Bronchial epithelial cell (primary cell): Measurements from ENCODE around the gene NADK. TPM values are rescaled to one million over a fixed set of nuclear protein-coding genes. Genes with fewer than 3 reads are reported as not detected.
A peak's percentile ranks its signal among the peaks of the same experiment; 100 is the strongest.

Experiments used
- DNase-seq: peaks from one replicate; pipeline ENCODE4 v3.0.0-alpha.2; 2010; ENCODE audit warnings: low read depth
- FAIRE-seq: peaks from 2 replicates; lab custom pipeline; 2011; peaks lifted over from hg19 to GRCh38; lab: Jason Lieb, UNC
- H3K27me3 ChIP-seq: 2 replicates; pipeline ENCODE4 v1.5.1; 2011; ENCODE audit warnings: low read length; ENCODE audit not compliant: control insufficient read depth, insufficient read depth
- H3K36me3 ChIP-seq: 2 replicates; pipeline ENCODE4 v1.5.1; 2011; ENCODE audit warnings: low read length; ENCODE audit not compliant: control insufficient read depth, insufficient read depth
- H3K4me3 ChIP-seq: 2 replicates; pipeline ENCODE4 v1.5.1; 2011; ENCODE audit warnings: mild to moderate bottlenecking, low read depth, low read length, control low read depth
- total RNA-seq: library from RNA; depleted of rRNA; stranded (reverse); fragments of >200 nt; gene quantifications from 2 replicates; pipeline ENCODE4 v1.2.1, GENCODE V29; 2014
- TF ChIP-seq, protein P1 (sequence below): IDR thresholded peaks from 2 replicates; pipeline ENCODE4 v1.5.1; 2011; ENCODE audit warnings: mild to moderate bottlenecking, moderate library complexity, low read length, control low read depth, inconsistent platforms; ENCODE audit not compliant: insufficient read depth, severe bottlenecking

NADK gene
- total RNA-seq, 1 donor from 2014 or later, result 41.6 TPM

- H3K36me3 ChIP-seq, result peaks cover 28% of the 10 kb centered on the region
- no peaks in the 10 kb centered on the region for H3K27me3 ChIP-seq
- no peak overlapping the region for H3K4me3 ChIP-seq
- DNase-seq (no peak), FAIRE-seq (no peak)
- TF ChIP-seq, protein P1, sequence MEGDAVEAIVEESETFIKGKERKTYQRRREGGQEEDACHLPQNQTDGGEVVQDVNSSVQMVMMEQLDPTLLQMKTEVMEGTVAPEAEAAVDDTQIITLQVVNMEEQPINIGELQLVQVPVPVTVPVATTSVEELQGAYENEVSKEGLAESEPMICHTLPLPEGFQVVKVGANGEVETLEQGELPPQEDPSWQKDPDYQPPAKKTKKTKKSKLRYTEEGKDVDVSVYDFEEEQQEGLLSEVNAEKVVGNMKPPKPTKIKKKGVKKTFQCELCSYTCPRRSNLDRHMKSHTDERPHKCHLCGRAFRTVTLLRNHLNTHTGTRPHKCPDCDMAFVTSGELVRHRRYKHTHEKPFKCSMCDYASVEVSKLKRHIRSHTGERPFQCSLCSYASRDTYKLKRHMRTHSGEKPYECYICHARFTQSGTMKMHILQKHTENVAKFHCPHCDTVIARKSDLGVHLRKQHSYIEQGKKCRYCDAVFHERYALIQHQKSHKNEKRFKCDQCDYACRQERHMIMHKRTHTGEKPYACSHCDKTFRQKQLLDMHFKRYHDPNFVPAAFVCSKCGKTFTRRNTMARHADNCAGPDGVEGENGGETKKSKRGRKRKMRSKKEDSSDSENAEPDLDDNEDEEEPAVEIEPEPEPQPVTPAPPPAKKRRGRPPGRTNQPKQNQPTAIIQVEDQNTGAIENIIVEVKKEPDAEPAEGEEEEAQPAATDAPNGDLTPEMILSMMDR, result no peak
These were observed 6.7 kb upstream of the NADK start for GRCh38 chr1:1784933-1785332.

GRCh38 chr1:1783320-1783719 lies 5.0 kb upstream of the NADK start:
- no peaks in the 10 kb centered on the region for H3K27me3 ChIP-seq
- TF ChIP-seq, protein P1, result no peak
- FAIRE-seq (no peak), DNase-seq (no peak)
- no peak overlapping the region for H3K4me3 ChIP-seq
- H3K36me3 ChIP-seq, result peaks cover 17% of the 10 kb centered on the region

DNA sequence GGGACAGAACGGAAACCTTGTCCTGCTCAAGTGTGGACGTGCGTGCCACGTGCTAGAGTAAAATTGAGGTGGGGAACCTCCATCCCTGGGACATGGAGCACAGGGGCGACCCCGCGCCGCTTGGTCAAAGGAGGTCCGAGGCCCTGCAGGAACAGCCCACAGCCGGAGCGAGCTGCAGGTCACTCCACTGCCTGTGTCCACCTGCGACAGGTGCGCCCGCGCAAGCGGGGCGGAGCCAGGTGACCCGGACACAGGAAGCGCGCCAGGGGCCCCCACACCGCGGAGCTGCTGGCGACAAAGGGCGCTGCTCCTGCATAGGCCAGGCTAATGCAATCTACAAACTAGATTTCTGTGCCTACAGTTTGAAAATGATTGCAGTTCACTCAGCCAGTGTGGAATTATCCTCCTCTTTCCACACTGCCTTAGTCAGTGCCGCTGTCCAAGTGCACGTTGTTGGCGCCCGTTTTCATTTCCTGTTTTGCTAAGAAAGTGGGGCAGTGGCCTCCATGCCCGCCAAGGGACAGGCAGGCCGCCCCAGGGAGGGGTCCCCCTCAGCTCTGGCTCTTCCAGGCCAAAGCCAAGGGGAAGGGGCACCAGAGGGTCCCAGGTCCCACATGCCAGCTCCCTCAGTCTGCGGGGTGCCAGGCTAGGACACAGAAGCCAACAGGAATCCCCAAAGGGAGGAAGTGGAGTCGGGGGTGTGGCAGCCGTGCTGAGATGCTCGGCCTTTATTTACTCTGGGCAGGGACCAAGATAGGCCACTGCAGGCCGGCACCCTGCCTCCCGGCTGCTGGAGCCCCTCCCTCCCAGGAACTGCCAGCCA lies 4.3 kb upstream of the NADK start:
- Histone ChIP-seq H3K36me3 (peaks cover 15% of the 10 kb centered on the region), H3K4me3 (peak overlapping the region; percentile 20), H3K27me3 (no peaks in the 10 kb centered on the region)
- no peak for FAIRE-seq
- TF ChIP-seq, protein P1, result no peak
- peak; percentile 60 for DNase-seq

DNA sequence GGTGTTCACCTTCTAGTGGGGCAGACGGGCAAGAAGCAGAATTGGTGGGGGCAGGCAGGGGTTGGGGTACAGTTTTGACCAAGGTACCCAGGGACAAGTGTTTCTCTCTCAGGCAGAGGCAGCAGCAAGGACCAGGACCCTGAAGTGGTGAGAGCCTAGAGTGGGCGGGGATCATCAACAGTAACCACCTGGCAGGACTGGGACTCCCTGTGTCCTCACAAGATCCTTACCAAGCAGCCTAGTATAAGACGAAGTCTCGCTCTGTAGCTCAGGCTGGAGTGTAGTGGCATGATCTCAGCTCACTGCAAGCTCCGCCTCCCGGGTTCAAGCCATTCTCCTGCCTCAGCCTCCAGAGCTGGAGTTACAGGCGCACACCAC lies 3.2 kb upstream of the NADK start:
- no peaks in the 10 kb centered on the region for H3K27me3 ChIP-seq
- DNase-seq, result no peak
- peaks cover 7% of the 10 kb centered on the region for H3K36me3 ChIP-seq
- H3K4me3 ChIP-seq, result no peak overlapping the region
- TF ChIP-seq, protein P1, result no peak
- FAIRE-seq, result no peak

DNA sequence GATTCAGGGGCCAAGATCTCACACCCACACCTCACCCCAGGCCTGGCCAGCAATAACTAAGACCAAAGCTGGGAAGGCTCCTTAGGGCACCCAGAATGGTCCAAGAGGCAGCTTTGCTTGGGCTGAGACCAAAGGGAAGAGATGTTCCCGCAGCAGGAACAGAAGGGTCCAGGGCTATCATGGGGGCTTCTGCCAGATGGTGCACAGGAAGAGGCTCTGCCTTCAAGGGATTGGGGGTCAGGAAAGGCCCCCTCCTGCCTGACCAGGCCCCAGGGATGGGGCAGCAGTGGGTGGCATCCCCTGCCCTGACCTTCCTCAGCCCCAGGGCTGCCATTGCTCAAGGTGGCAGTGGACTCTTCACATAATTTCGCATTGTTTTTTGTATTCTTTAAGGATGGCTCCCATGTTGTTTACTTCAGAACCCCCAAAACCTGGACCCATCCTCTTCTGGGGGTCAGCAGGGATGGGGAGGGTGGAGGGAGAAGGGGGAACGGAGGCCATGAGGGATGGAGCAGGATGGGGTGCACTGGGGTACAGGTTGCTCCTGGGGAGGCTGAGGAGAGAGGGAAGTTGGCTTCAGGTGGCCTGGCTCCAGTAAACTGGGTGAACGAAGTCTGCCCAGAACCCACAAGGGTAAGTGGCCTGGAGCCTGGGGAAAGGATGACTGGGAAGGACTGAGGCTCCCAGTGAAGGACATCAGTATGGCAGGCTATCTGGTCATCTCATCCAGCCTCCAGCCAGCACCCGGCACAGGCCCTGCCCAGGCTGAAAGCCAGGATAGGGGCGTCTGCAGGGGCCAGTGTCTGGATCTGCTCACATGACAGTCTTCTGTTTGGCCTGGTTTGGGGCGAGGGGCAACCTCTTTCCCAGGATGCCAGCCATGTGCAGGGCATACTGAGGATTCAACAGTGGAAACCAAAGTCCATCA lies 2.6 kb upstream of the NADK start:
- TF ChIP-seq, protein P1, result no peak
- no peak for DNase-seq
- FAIRE-seq, result no peak
- Histone ChIP-seq H3K27me3 (no peaks in the 10 kb centered on the region), H3K4me3 (no peak overlapping the region), H3K36me3 (peaks cover 5% of the 10 kb centered on the region)
